ENCODE measurements around the gene TMEM135. TPM values are rescaled to one million over a fixed set of nuclear protein-coding genes. Genes with fewer than 3 reads are reported as not detected.

Gene TMEM135
- total and polyA plus RNA-seq, 12 donors = 3.4 to 28.6 (median 16.9) TPM

GRCh38 chr11:87219266-87219665 lies 181.5 kb downstream of the TMEM135 start:
- no peak overlapping the region for H3K27ac ChIP-seq
- no peak for DNase-seq
- no peak for TF ChIP-seq CTCF (IDR thresholded peaks at IDR 0.05)

GRCh38 chr11:87223816-87224215 lies 186.1 kb downstream of the TMEM135 start:
- Histone ChIP-seq H3K9me3 (no peaks in the 10 kb centered on the region), H3K4me3 (no peak overlapping the region), H3K27ac (no peak overlapping the region), H3K27me3 (no peaks in the 10 kb centered on the region), H3K4me1 (peaks cover 0 to 11% (median 0%) of the 10 kb centered on the region in 9 donors), H3K36me3 (no peaks in the 10 kb centered on the region)
- intact Hi-C loops (cut with DNase I) = loop anchor here in 1 of 10 donors (5.0 kb wide), 1 partner anchor 1572 kb away; no protein-coding TSS in a partner anchor
- ATAC-seq (no peak), DNase-seq (no peak)
- TF ChIP-seq CTCF (IDR thresholded peaks at IDR 0.05) = no peak
- WGBS, 2 donors = 96 to 99% methylated on average over 2 of the region's 2 CpGs

More at GRCh38 chr11:87219266-87219665, 181.5 kb downstream of the TMEM135 start:
- Histone ChIP-seq H3K36me3 (no peaks in the 10 kb centered on the region), H3K4me3 (no peak overlapping the region), H3K9me3 (peaks cover 0 to 6% (median 0%) of the 10 kb centered on the region in 11 donors), H3K27me3 (no peaks in the 10 kb centered on the region), H3K4me1 (peaks cover 0 to 11% (median 0%) of the 10 kb centered on the region in 9 donors)
- WGBS, 2 donors = 91 to 94% methylated on average over 4 of the region's 4 CpGs
- ATAC-seq = peak in 1 of 8 donors; percentile 44
- intact Hi-C loops (cut with DNase I) = no loop called here

- TF ChIP-seq CTCF (IDR thresholded peaks at IDR 0.05) = no peak
- H3K27ac ChIP-seq = no peak overlapping the region
- no peaks in the 10 kb centered on the region for H3K27me3 ChIP-seq
- peaks cover 0 to 11% (median 0%) of the 10 kb centered on the region in 9 donors for H3K4me1 ChIP-seq
- no peak overlapping the region for H3K4me3 ChIP-seq
- no peaks in the 10 kb centered on the region for H3K9me3 ChIP-seq
- 69 to 71% methylated on average over 1 of the region's 1 CpG for WGBS, 2 donors
- ATAC-seq = no peak
- intact Hi-C loops (cut with DNase I) = loop anchor here in 1 of 10 donors (5.0 kb wide), 1 partner anchor 1572 kb away; no protein-coding TSS in a partner anchor
- no peak for DNase-seq
- H3K36me3 ChIP-seq = no peaks in the 10 kb centered on the region
Measured at GRCh38 chr11:87224486-87224885, 186.8 kb downstream of the TMEM135 start.

- H3K27ac ChIP-seq = no peak overlapping the region
- ATAC-seq (no peak), DNase-seq (no peak)
- 64 to 88% methylated on average over 2 of the region's 2 CpGs for WGBS, 2 donors
- no peaks in the 10 kb centered on the region for H3K27me3 ChIP-seq
- no peak overlapping the region for H3K4me3 ChIP-seq
- TF ChIP-seq CTCF (IDR thresholded peaks at IDR 0.05) = no peak
- intact Hi-C loops (cut with DNase I) = no loop called here
- H3K4me1 ChIP-seq = peaks cover 0 to 4% (median 0%) of the 10 kb centered on the region in 9 donors
- no peaks in the 10 kb centered on the region for H3K36me3 ChIP-seq
- H3K9me3 ChIP-seq = peaks cover 0 to 24% (median 16%) of the 10 kb centered on the region in 11 donors
Measured at GRCh38 chr11:87228820-87229219, 191.1 kb downstream of the TMEM135 start.
